Measurements from ENCODE around the gene RP2.

RP2 gene

DNA sequence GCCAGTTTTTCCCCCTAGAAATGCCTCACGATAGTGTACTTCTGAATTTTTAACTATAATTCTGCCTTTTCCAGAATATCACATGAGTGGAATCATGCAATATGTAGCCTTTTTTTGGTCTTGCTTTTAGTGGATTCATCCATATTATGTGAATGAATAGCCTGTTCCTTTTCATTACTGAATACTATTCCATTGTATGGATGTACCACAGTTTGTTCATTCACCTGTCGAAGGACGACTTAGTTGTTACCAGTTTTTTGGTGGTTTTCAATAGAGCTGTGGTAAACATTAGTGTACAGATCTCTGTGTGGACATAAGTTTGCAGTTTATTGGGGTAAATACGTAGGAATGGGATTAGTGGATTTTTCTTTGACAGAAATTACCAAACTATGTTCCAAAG is 83.4 kb downstream of the RP2 start:
- no peak for DNase-seq

DNA sequence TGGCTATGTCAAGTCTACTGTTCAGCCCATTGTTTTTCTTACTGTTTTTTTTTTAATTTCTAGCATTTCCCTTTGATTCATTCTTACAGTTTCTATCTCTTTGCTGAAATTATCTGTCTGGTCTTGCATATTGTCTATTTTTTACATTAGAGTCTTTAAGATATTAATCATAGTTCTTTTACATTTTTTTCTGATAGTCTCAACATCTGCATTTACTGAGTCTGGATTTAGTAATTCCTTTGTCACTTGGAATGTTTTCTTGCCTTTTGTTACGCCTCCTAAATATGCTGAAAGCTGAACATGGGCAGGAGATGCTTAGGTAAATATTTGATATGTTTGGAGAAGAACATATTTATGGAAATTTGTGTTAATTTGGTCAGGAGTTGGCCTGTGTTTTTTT is 85.8 kb downstream of the RP2 start:
- DNase-seq, result no peak

DNA sequence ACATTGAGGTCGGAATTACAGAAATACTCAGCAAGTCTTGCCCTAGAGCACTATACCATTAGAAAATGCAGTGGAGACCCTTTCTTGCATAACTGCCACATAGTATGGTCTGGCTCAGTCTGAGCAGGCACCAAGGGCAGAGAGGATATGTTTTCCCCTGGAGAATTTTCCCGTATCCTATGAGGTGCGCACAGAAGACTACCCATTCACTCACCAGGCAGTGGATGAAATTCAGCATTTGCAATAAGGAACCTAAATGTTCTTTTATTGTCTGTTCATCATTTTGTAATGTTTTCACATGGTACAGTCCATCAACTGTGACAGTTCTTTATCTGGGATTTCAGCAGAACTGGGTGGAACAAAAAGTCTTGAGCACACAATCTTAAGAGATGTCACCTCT is 90.9 kb downstream of the RP2 start:
- no peak for DNase-seq

DNA sequence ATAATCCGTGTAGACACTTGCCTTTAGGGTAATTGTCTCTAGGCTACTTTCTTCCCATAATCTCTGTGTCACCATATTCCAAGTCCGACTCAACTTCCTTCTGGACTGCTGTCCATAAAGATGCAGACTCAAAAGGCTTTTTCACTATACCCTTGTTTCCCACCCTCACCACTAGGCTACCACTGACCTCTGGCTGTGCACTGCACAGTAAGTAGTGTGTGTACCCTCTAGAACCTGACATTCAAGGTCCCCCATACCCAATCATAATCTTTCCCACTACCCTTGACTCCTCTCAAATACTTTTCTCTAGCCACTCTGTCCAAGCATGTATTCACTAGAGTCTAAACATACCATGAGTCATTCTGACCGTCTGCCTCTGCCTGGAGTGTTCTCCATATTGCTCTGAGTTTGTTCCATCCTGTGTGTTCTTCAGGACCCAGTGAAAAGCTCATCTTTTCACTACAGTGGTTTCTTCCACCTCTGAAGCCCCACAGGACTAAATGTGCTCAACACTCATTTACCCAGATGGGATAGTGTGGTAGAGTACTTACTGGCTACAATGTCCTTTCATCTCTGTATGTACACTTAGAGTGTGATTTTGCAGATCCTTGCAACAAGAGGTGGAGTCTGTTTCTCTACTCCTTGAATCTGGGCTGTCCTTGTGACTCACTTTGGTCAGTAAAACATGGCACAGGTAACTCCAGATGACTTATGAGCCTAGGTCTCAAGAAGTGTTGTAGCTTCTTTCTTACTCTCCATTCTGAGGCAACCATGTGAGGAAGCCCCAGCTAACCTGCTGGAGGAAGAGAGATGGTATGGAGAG is 92.8 kb downstream of the RP2 start:
- DNase-seq, result no peak
